ENCODE data around the gene BAIAP2.

BAIAP2 gene

DNA sequence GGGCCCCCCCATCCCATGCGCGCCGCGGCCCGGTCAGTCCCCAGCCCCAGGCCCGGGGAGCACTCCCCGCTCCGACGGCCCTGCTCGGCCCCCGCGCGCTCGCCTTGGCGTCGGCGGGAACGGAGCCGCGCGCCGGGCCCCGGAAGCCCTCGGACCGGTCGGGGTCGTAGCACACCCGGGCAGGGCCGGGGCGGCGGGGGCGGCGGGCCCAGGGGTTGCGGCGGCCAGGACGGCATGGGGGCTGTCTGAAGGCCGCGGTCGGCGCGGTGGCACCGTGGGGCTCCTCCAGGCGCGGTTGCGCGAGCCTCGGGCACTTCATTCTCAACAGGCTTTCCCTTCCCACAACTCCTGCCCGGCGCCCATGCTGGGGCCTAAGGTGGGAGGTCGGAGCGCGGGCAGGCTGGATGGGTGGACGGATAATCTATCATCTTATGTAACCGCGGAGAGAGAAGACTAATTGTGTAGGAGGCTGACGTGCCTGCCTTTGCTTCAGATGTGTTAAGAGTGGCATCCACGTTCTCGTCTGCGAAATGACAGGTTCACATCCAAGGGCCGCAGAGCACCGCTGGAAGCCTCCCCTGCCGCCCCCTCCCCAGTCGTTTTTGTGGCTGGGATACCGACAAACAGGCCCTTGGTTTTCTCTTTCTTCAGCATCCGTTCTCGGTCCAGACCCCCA is 708 bp downstream of the BAIAP2 start:
- TF ChIP-seq, protein P1, sequence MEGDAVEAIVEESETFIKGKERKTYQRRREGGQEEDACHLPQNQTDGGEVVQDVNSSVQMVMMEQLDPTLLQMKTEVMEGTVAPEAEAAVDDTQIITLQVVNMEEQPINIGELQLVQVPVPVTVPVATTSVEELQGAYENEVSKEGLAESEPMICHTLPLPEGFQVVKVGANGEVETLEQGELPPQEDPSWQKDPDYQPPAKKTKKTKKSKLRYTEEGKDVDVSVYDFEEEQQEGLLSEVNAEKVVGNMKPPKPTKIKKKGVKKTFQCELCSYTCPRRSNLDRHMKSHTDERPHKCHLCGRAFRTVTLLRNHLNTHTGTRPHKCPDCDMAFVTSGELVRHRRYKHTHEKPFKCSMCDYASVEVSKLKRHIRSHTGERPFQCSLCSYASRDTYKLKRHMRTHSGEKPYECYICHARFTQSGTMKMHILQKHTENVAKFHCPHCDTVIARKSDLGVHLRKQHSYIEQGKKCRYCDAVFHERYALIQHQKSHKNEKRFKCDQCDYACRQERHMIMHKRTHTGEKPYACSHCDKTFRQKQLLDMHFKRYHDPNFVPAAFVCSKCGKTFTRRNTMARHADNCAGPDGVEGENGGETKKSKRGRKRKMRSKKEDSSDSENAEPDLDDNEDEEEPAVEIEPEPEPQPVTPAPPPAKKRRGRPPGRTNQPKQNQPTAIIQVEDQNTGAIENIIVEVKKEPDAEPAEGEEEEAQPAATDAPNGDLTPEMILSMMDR (IDR thresholded peaks at IDR 0.05), result no peak
- no peak for DNase-seq (ENCODE audit: low spot score)
- Histone ChIP-seq H3K27ac (peak overlapping the region; percentile 11 to 74), H3K4me3 (peak overlapping the region; percentile 95)

DNA sequence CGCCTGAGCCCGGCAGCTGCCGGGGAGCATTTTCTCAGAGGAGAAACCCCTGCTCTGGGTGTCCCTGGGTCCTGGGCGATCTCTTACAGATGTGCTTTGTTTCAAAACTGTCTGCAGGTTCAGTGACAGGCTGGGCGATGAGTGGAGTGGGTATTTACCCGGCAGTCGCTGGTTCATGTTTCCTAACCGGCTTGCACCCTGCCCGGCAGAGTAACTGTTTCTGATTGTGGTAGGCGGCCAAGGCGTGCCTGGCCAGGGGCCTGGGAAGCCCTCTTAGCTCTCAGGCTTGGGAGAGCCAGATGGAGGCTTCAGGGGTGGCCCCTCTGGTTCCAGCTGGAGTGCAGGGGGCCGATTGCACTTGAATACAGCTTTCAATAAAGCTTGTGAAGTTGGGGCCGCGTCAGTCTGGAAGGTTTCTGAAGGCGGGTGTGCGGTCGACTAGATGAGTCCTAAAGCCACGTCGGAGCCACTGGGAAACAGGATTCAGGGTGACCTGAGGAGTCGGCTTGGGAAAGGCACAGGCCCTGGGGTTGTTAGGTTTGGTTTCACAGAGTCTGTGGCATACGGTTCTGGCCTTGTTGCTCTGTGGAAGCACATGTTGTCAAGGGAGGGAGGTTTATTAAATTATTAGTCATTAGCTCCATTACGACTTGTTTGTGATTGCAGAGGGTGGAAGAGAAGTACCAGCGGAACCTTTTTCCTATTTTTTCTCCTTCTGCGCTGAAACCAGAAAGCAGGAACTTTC is 1.4 kb downstream of the BAIAP2 start:
- H3K4me3 ChIP-seq, result peak overlapping the region; percentile 95
- peak overlapping the region; percentile 11 to 57 for H3K27ac ChIP-seq
- no peak for DNase-seq (ENCODE audit: low spot score)
- TF ChIP-seq, protein P1 (IDR thresholded peaks at IDR 0.05), result no peak

DNA sequence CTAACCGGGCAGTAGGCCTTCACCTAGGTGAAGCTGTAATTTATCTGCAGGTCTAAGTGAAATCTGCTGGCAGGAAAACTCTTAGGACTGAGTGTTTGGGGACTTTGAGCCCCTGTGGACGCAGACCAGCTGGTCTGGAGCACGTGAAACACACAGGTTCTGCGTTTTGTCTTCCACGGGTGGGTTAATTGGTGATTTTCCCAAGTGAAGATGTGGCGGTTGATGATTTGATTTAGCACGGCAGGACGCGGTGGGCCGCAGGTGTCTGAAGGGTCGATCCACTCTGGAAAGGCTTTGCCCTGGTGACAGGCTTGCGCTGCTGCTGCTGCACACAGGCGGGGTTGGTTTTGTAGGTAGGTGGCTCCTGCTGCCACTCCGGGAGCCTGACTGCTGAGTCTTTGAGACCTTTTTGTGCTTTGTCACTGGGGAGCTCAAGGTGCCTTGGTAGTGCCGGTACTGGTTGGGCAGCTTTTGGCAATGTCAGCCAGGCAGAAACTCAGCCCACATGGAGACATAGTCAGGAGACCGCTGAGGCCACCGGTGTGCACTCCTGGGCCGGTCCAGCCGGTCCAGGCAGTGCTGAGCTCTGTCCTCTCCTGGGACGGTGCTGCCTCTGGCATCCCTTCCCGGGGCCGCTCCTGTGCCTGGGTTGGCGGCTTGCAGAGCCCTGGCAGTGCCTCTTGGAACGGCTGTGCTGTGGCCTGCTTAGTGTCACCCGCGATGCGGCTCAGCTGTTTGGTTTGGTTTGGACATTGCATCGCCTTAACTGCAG is 2.3 kb downstream of the BAIAP2 start:
- H3K27ac ChIP-seq, result peak overlapping the region; percentile 11 to 78
- DNase-seq (ENCODE audit: low spot score), result peak; percentile 90
- TF ChIP-seq, protein P1 (IDR thresholded peaks at IDR 0.05), result no peak
- H3K4me3 ChIP-seq, result peak overlapping the region; percentile 95

DNA sequence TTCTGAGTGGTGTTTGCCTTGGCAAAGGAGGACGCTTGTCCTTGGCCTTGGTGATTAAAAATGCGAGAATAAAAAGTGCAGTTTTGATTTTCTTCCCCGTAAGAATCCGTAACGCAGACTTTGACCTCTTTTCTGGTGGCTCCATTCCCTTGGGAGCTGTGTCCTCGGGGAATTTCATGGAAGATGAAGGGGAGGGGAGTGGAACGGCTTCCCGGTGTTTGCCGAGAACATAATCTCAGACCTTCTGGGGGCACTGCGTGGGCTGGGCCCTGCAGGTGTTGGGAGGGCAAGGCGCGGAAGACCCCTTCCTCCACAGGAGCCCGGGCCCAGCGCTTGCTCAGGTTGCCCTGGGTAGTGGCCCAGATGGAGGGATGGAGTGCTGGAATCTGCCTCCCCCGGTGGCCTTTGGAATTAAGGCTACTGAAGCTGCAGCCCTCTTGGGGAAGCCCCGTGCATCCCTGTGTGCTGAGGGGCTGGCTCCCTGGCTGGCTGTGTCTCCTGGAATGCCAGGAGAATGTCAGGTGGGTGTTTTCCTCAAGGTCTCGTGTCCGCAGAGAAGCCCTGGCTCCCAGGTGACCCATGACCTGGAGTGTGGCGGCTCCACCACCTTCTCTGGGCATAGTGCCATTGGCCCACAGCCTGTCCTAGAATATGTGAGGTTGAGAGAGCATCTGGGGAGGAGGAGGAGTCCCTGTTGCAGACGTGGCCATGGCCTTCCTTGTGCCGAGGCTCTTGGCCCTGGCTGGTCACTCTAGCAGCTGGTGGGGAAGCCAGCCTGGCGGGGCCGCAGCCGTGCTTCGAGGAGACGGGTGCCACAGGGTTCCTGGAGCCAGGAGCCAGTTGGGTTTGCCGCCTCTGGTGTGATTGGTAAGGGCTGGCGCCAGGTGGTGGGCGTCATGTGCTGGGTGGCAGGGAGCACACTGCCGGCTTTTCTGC is 3.1 kb downstream of the BAIAP2 start:
- Histone ChIP-seq H3K27ac (peak overlapping the region; percentile 43 to 78), H3K4me3 (peak overlapping the region; percentile 95)
- TF ChIP-seq, protein P1 (IDR thresholded peaks at IDR 0.05), result no peak
- no peak for DNase-seq (ENCODE audit: low spot score)

DNA sequence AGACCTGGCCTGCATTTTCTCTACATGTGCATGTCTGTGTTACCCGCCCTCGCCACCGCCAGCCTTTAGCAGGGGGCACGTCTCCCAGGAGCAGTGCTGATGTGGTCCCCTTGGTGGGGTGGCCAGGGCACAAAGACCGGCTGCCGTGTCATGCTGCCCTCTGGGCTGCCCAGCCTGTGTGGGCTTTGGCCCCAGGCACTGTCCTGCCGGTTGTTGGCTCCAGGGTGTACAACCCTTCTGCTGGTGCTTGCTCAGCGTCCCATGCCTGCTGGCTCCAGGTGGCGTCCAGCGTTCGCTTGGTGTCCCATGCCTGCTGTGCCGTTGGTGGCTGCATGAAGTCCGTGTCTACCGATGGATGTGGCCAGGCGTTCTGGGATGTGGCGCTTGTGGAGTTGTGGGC is 4.1 kb downstream of the BAIAP2 start:
- peak overlapping the region in 1 of 2 donors; percentile 78 for H3K27ac ChIP-seq
- H3K4me3 ChIP-seq, result no peak overlapping the region
- TF ChIP-seq, protein P1 (IDR thresholded peaks at IDR 0.05), result no peak
- no peak for DNase-seq (ENCODE audit: low spot score)

Data from coronary artery (tissue), 2 donors.